ENCODE results near the gene FBF1.
"Not testable (repeated sequence)": the region's sequence is repeated elsewhere in the genome, so short reads cannot be mapped to it uniquely, and the experiment has no call there.

Gene FBF1

GRCh38 chr17:75940727-75941441 is at the start of gene FBF1:
Gene FBF1, minus strand, starts transcription at chr17:75941042. Its CDS starts 2,893 bp downstream, at chr17:75938149.
- peaks cover 6% of the 10 kb centered on the region for H3K4me1 Mint-ChIP-seq (ENCODE audit: low read depth)
- H3K27ac Mint-ChIP-seq, result peak within 1 kb of the TSS; percentile 84
- peaks cover 3% of the 10 kb centered on the region for H3K36me3 Mint-ChIP-seq (ENCODE audit: low read depth)
- no peaks in the 10 kb centered on the region for H3K9me3 Mint-ChIP-seq
- no peaks in the 10 kb centered on the region for H3K27me3 Mint-ChIP-seq (ENCODE audit: low read depth)
- peak within 1 kb of the TSS; percentile 89 for H3K4me3 Mint-ChIP-seq

- H3K27me3 Mint-ChIP-seq (ENCODE audit: low read depth), result no peaks in the 10 kb centered on the region
- no peaks in the 10 kb centered on the region for H3K9me3 Mint-ChIP-seq
- H3K4me3 Mint-ChIP-seq, result no peak overlapping the region
- peaks cover 5% of the 10 kb centered on the region for H3K36me3 Mint-ChIP-seq (ENCODE audit: low read depth)
- H3K27ac Mint-ChIP-seq, result no peak overlapping the region
- no peaks in the 10 kb centered on the region for H3K4me1 Mint-ChIP-seq (ENCODE audit: low read depth)
Measured at GRCh38 chr17:75987041-75987440, 46.2 kb upstream of the FBF1 start.

GRCh38 chr17:75985986-75986385 is 45.1 kb upstream of the FBF1 start:
- Mint-ChIP-seq H3K4me1 (ENCODE audit: low read depth) (no peaks in the 10 kb centered on the region), H3K27ac (no peak overlapping the region), H3K4me3 (no peak overlapping the region), H3K36me3 (ENCODE audit: low read depth) (no peaks in the 10 kb centered on the region), H3K27me3 (ENCODE audit: low read depth) (no peaks in the 10 kb centered on the region), H3K9me3 (no peaks in the 10 kb centered on the region)

GRCh38 chr17:75983501-75984181 is 42.8 kb upstream of the FBF1 start:
- Mint-ChIP-seq H3K27me3 (ENCODE audit: low read depth) (no peaks in the 10 kb centered on the region), H3K27ac (no peak overlapping the region), H3K4me1 (ENCODE audit: low read depth) (peaks cover 4% of the 10 kb centered on the region), H3K9me3 (no peaks in the 10 kb centered on the region), H3K4me3 (no peak overlapping the region), H3K36me3 (ENCODE audit: low read depth) (no peaks in the 10 kb centered on the region)

GRCh38 chr17:75981019-75981615 is 40.3 kb upstream of the FBF1 start:
- peaks cover 15% of the 10 kb centered on the region for H3K4me1 Mint-ChIP-seq (ENCODE audit: low read depth)
- no peaks in the 10 kb centered on the region for H3K27me3 Mint-ChIP-seq (ENCODE audit: low read depth)
- no peak overlapping the region for H3K4me3 Mint-ChIP-seq
- no peaks in the 10 kb centered on the region for H3K9me3 Mint-ChIP-seq
- H3K27ac Mint-ChIP-seq, result peak overlapping the region; percentile 52
- H3K36me3 Mint-ChIP-seq (ENCODE audit: low read depth), result peaks cover 7% of the 10 kb centered on the region

- Mint-ChIP-seq H3K27me3 (ENCODE audit: low read depth) (no peaks in the 10 kb centered on the region), H3K4me1 (ENCODE audit: low read depth) (peaks cover 19% of the 10 kb centered on the region), H3K36me3 (ENCODE audit: low read depth) (peaks cover 9% of the 10 kb centered on the region), H3K4me3 (peak overlapping the region; percentile 95), H3K27ac (peak overlapping the region; percentile 97), H3K9me3 (no peaks in the 10 kb centered on the region)
Measured at GRCh38 chr17:75980188-75981018, 39.6 kb upstream of the FBF1 start.

- H3K27ac Mint-ChIP-seq, result peak overlapping the region; percentile 97
- H3K4me3 Mint-ChIP-seq, result peak overlapping the region; percentile 95
- peaks cover 19% of the 10 kb centered on the region for H3K4me1 Mint-ChIP-seq (ENCODE audit: low read depth)
- no peaks in the 10 kb centered on the region for H3K27me3 Mint-ChIP-seq (ENCODE audit: low read depth)
- no peaks in the 10 kb centered on the region for H3K9me3 Mint-ChIP-seq
- H3K36me3 Mint-ChIP-seq (ENCODE audit: low read depth), result peaks cover 9% of the 10 kb centered on the region
Measured at GRCh38 chr17:75979705-75980187, 38.9 kb upstream of the FBF1 start.

- peaks cover 19% of the 10 kb centered on the region for H3K4me1 Mint-ChIP-seq (ENCODE audit: low read depth)
- no peaks in the 10 kb centered on the region for H3K9me3 Mint-ChIP-seq
- H3K36me3 Mint-ChIP-seq (ENCODE audit: low read depth), result peaks cover 12% of the 10 kb centered on the region
- H3K27me3 Mint-ChIP-seq (ENCODE audit: low read depth), result no peaks in the 10 kb centered on the region
- H3K27ac Mint-ChIP-seq, result peak within 1 kb of the TSS; percentile 97
- H3K4me3 Mint-ChIP-seq, result peak within 1 kb of the TSS; percentile 95
Measured at GRCh38 chr17:75978938-75979704, 38.3 kb upstream of the FBF1 start, which contains the start of the genes ACOX1 and TEN1. Gene ACOX1, minus strand, starts transcription at chr17:75979166. Its CDS starts 93 bp downstream, at chr17:75979073. Gene TEN1, plus strand, starts transcription at chr17:75979240. Its CDS starts 6,953 bp downstream, at chr17:75986193.

- H3K9me3 Mint-ChIP-seq, result no peaks in the 10 kb centered on the region
- no peak overlapping the region for H3K4me3 Mint-ChIP-seq
- H3K36me3 Mint-ChIP-seq (ENCODE audit: low read depth), result peaks cover 27% of the 10 kb centered on the region
- H3K27ac Mint-ChIP-seq, result peak overlapping the region; percentile 1
- no peaks in the 10 kb centered on the region for H3K27me3 Mint-ChIP-seq (ENCODE audit: low read depth)
- peaks cover 22% of the 10 kb centered on the region for H3K4me1 Mint-ChIP-seq (ENCODE audit: low read depth)
Measured at GRCh38 chr17:75976175-75976848, 35.5 kb upstream of the FBF1 start.

GRCh38 chr17:75975757-75976174 is 34.9 kb upstream of the FBF1 start:
- peaks cover 21% of the 10 kb centered on the region for H3K4me1 Mint-ChIP-seq (ENCODE audit: low read depth)

GRCh38 chr17:75975187-75975586 is 34.3 kb upstream of the FBF1 start:
- Mint-ChIP-seq H3K36me3 (ENCODE audit: low read depth) (peaks cover 31% of the 10 kb centered on the region), H3K4me1 (ENCODE audit: low read depth) (peaks cover 20% of the 10 kb centered on the region)
- not testable (repeated sequence) for H3K4me3 Mint-ChIP-seq; H3K9me3 Mint-ChIP-seq; H3K27me3 Mint-ChIP-seq (ENCODE audit: low read depth); H3K27ac Mint-ChIP-seq

More at GRCh38 chr17:75975757-75976174, 34.9 kb upstream of the FBF1 start:
- H3K27me3 Mint-ChIP-seq (ENCODE audit: low read depth), result no peaks in the 10 kb centered on the region
- H3K27ac Mint-ChIP-seq, result no peak overlapping the region
- H3K36me3 Mint-ChIP-seq (ENCODE audit: low read depth), result peaks cover 29% of the 10 kb centered on the region
- H3K4me3 Mint-ChIP-seq, result no peak overlapping the region
- no peaks in the 10 kb centered on the region for H3K9me3 Mint-ChIP-seq

GRCh38 chr17:75970626-75971025 is 29.8 kb upstream of the FBF1 start:
- peaks cover 7% of the 10 kb centered on the region for H3K4me1 Mint-ChIP-seq (ENCODE audit: low read depth)
- no peak overlapping the region for H3K4me3 Mint-ChIP-seq
- no peak overlapping the region for H3K27ac Mint-ChIP-seq
- no peaks in the 10 kb centered on the region for H3K9me3 Mint-ChIP-seq
- H3K27me3 Mint-ChIP-seq (ENCODE audit: low read depth), result no peaks in the 10 kb centered on the region
- H3K36me3 Mint-ChIP-seq (ENCODE audit: low read depth), result peaks cover 24% of the 10 kb centered on the region

- Mint-ChIP-seq H3K4me3 (no peak overlapping the region), H3K36me3 (ENCODE audit: low read depth) (peaks cover 24% of the 10 kb centered on the region), H3K27me3 (ENCODE audit: low read depth) (no peaks in the 10 kb centered on the region), H3K9me3 (no peaks in the 10 kb centered on the region), H3K4me1 (ENCODE audit: low read depth) (peaks cover 5% of the 10 kb centered on the region), H3K27ac (no peak overlapping the region)
Measured at GRCh38 chr17:75970011-75970523, 29.2 kb upstream of the FBF1 start.

Data from T-helper 1 cell treated with Interleukin-12 subunit alpha and Interleukin-12 subunit beta and Interleukin-4 antibody, amounts not matched to agents 30 μg/mL and 1 μg/mL, for 36 hours (primary cell).